NB4 (cell line): ENCODE results near the gene PRMT3.

ENCODE experiments used
- POLR2A ChIP-seq: IDR thresholded peaks from 2 replicates; pipeline ENCODE4 v1.6.1; 2011; ENCODE audit warnings: mild to moderate bottlenecking; ENCODE audit not compliant: insufficient read length; ENCODE audit errors: extremely low read depth
- TF ChIP-seq, protein P1 (sequence below): IDR thresholded peaks from one replicate; pipeline ENCODE4 v1.5.1; 2012; ENCODE audit warnings: low read depth, low read length

- TF ChIP-seq POLR2A: no peak
- TF ChIP-seq, protein P1, sequence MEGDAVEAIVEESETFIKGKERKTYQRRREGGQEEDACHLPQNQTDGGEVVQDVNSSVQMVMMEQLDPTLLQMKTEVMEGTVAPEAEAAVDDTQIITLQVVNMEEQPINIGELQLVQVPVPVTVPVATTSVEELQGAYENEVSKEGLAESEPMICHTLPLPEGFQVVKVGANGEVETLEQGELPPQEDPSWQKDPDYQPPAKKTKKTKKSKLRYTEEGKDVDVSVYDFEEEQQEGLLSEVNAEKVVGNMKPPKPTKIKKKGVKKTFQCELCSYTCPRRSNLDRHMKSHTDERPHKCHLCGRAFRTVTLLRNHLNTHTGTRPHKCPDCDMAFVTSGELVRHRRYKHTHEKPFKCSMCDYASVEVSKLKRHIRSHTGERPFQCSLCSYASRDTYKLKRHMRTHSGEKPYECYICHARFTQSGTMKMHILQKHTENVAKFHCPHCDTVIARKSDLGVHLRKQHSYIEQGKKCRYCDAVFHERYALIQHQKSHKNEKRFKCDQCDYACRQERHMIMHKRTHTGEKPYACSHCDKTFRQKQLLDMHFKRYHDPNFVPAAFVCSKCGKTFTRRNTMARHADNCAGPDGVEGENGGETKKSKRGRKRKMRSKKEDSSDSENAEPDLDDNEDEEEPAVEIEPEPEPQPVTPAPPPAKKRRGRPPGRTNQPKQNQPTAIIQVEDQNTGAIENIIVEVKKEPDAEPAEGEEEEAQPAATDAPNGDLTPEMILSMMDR: no peak
Measured at GRCh38 chr11:20555783-20556182, 168.3 kb downstream of the PRMT3 start.
